H9 (cell line): ENCODE measurements around the gene TEAD1. TPM values are rescaled to one million over a fixed set of nuclear protein-coding genes. Genes with fewer than 3 reads are reported as not detected.

ENCODE experiments used
- DNase-seq: peaks from one replicate; pipeline ENCODE4 v3.0.0-alpha.2; 2017
- H2AFZ ChIP-seq: one replicate; pipeline ENCODE4 v1.6.1; 2013; ENCODE audit warnings: mild to moderate bottlenecking, low read length, control low read depth, moderate library complexity
- H2AK5ac ChIP-seq: 2 replicates; pipeline ENCODE4 v1.6.1; 2013; ENCODE audit warnings: low read length, control low read depth, mixed read lengths; ENCODE audit not compliant: insufficient read length
- H2BK120ac ChIP-seq: one replicate; pipeline ENCODE4 v1.6.1; 2013; ENCODE audit warnings: low read depth, mild to moderate bottlenecking, low read length, control low read depth, inconsistent platforms; ENCODE audit not compliant: poor library complexity, severe bottlenecking
- H2BK12ac ChIP-seq: 2 replicates; pipeline ENCODE4 v1.6.1; 2013; ENCODE audit warnings: low read length, control low read depth, mixed read lengths, low read depth; ENCODE audit not compliant: insufficient read length
- H2BK15ac ChIP-seq: 2 replicates; pipeline ENCODE4 v1.6.1; 2013; ENCODE audit warnings: low read depth, low read length, control low read depth
- H2BK20ac ChIP-seq: one replicate; pipeline ENCODE4 v1.6.1; 2013; ENCODE audit warnings: low read depth, mild to moderate bottlenecking, low read length, control low read depth, inconsistent platforms; ENCODE audit not compliant: poor library complexity, severe bottlenecking
- H2BK5ac ChIP-seq: 2 replicates; pipeline ENCODE4 v1.6.1; 2013; ENCODE audit warnings: low read length, control low read depth, mixed read lengths; ENCODE audit not compliant: insufficient read length
- H3K14ac ChIP-seq: 2 replicates; pipeline ENCODE4 v1.6.1; 2013; ENCODE audit warnings: low read length, control low read depth; ENCODE audit not compliant: insufficient read depth
- H3K18ac ChIP-seq: 2 replicates; pipeline ENCODE4 v1.6.1; 2013; ENCODE audit warnings: low read depth, mild to moderate bottlenecking, mixed read lengths, low read length, control low read depth; ENCODE audit not compliant: insufficient read length
- H3K23ac ChIP-seq: 2 replicates; pipeline ENCODE4 v1.6.1; 2013; ENCODE audit warnings: low read length, control low read depth, mixed read lengths, low read depth; ENCODE audit not compliant: insufficient read length
- H3K23me2 ChIP-seq: 2 replicates; pipeline ENCODE4 v1.6.1; 2013; ENCODE audit warnings: low read depth, mild to moderate bottlenecking, mixed read lengths, low read length, control low read depth; ENCODE audit not compliant: insufficient read length, poor library complexity, severe bottlenecking
- H3K27ac ChIP-seq: 2 replicates; pipeline ENCODE4 v1.5.1; 2013; ENCODE audit warnings: low read length, control low read depth, mixed read lengths, low read depth; ENCODE audit not compliant: insufficient read length
- H3K27me3 ChIP-seq: 2 replicates; pipeline ENCODE4 v1.6.1; 2013; ENCODE audit warnings: low read length, control low read depth, inconsistent platforms; ENCODE audit not compliant: insufficient read depth
- H3K4ac ChIP-seq: 2 replicates; pipeline ENCODE4 v1.6.1; 2013; ENCODE audit warnings: low read depth, mild to moderate bottlenecking, control low read depth, inconsistent platforms, low read length, moderate library complexity
- H3K4me1 ChIP-seq: 2 replicates; pipeline ENCODE4 v1.6.1; 2013; ENCODE audit warnings: low read length, control low read depth, inconsistent platforms; ENCODE audit not compliant: insufficient read depth
- H3K4me2 ChIP-seq: 2 replicates; pipeline ENCODE4 v1.6.1; 2013; ENCODE audit warnings: low read length, control low read depth, mixed read lengths; ENCODE audit not compliant: insufficient read length, insufficient read depth
- H3K56ac ChIP-seq: 2 replicates; pipeline ENCODE4 v1.6.1; 2013; ENCODE audit warnings: low read depth, mild to moderate bottlenecking, mixed read lengths, low read length, control low read depth; ENCODE audit not compliant: insufficient read length
- H3K79me1 ChIP-seq: 2 replicates; pipeline ENCODE4 v1.6.1; 2013; ENCODE audit warnings: low read depth, mild to moderate bottlenecking, moderate library complexity, low read length, control low read depth, inconsistent platforms; ENCODE audit not compliant: insufficient read depth, poor library complexity, severe bottlenecking
- H3K79me2 ChIP-seq: 2 replicates; pipeline ENCODE4 v1.6.1; 2013; ENCODE audit warnings: low read length, control low read depth, inconsistent platforms; ENCODE audit not compliant: insufficient read depth
- H3K9ac ChIP-seq: 2 replicates; pipeline ENCODE4 v1.6.1; 2013; ENCODE audit warnings: low read length, control low read depth, mixed read lengths; ENCODE audit not compliant: insufficient read length; ENCODE audit errors: extremely low read depth
- H3K9me3 ChIP-seq: one replicate; pipeline ENCODE4 v1.6.1; 2013; ENCODE audit warnings: low read depth, low read length, inconsistent platforms; ENCODE audit not compliant: control insufficient read depth
- H3T11ph ChIP-seq: one replicate; pipeline ENCODE4 v1.6.1; 2013; ENCODE audit warnings: mild to moderate bottlenecking, low read length, control low read depth, inconsistent platforms
- H4K20me1 ChIP-seq: one replicate; pipeline ENCODE4 v1.6.1; 2013; ENCODE audit not compliant: control insufficient read depth, insufficient read length, insufficient read depth
- H4K5ac ChIP-seq: 2 replicates; pipeline ENCODE4 v1.6.1; 2013; ENCODE audit warnings: low read depth, mild to moderate bottlenecking, mixed read lengths, low read length, control low read depth; ENCODE audit not compliant: insufficient read length
- H4K8ac ChIP-seq: replicated peaks from 2 replicates; pipeline ENCODE4 v1.6.1; 2013; ENCODE audit warnings: low read length, control low read depth, mixed read lengths, low read depth; ENCODE audit not compliant: insufficient read length
- H4K91ac ChIP-seq: 2 replicates; pipeline ENCODE4 v1.6.1; 2013; ENCODE audit warnings: low read depth, mild to moderate bottlenecking, moderate library complexity, mixed read lengths, low read length, control low read depth; ENCODE audit not compliant: insufficient read length
- H3K27ac Mint-ChIP-seq, 3 experiments: 2 replicates in 2 of 3; 3 replicates in 1 of 3; pipeline ENCODE4 v1.8.0; 2020 to 2021; ENCODE audit warnings: mixed read lengths in 3 of 3, mild to moderate bottlenecking in 1 of 3, moderate library complexity in 1 of 3
- H3K27me3 Mint-ChIP-seq: 2 replicates; pipeline ENCODE4 v1.8.0; 2021; ENCODE audit warnings: low read depth, mild to moderate bottlenecking, moderate library complexity, mixed read lengths
- H3K36me3 Mint-ChIP-seq, 3 experiments: 2 replicates in 2 of 3; 3 replicates in 1 of 3; pipeline ENCODE4 v1.8.0; 2020 to 2021; ENCODE audit warnings: low read depth in 3 of 3, mixed read lengths in 3 of 3; ENCODE audit not compliant: insufficient read depth in 1 of 3
- H3K4me1 Mint-ChIP-seq, 2 experiments: 2 replicates each; pipeline ENCODE4 v1.8.0; 2020; ENCODE audit warnings: mixed read lengths in 2 of 2
- H3K4me3 Mint-ChIP-seq, 2 experiments: 2 replicates in 1 of 2; 3 replicates in 1 of 2; pipeline ENCODE4 v1.8.0; 2020 to 2021; ENCODE audit warnings: mild to moderate bottlenecking in 2 of 2, mixed read lengths in 2 of 2, moderate library complexity in 1 of 2
- H3K9me3 Mint-ChIP-seq, 2 experiments: 2 replicates in 1 of 2; 3 replicates in 1 of 2; pipeline ENCODE4 v1.8.0; 2020; ENCODE audit warnings: mild to moderate bottlenecking in 2 of 2, mixed read lengths in 2 of 2, moderate library complexity in 1 of 2
- CTCF ChIP-seq: fragments of 200-600 bp; sonication (generic); conservative IDR thresholded peaks from 3 replicates; pipeline ENCODE4 v1.8.0; 2021; ENCODE audit warnings: antibody characterized with exemption, mild to moderate bottlenecking
- WGBS: extraction: QIAGEN DNeasy Blood & Tissue Kit; methylation state at CpG from one replicate; pipeline ENCODE4 v1.1.7; 2013; ENCODE audit warnings: missing lambda C conversion rate, low lambda C conversion rate, mixed read lengths; ENCODE audit not compliant: insufficient read length; ENCODE audit errors: extremely low coverage; 5-methylcytosine and 5-hydroxymethylcytosine counted together
- total RNA-seq: library from RNA; stranded (reverse); gene quantifications from 2 replicates; pipeline ENCODE4 v1.2.1, GENCODE V29; 2021

TEAD1 gene
- total RNA-seq, 1 experiment from 2014 or later, result 75.1 TPM

- DNase-seq, result no peak
- Histone ChIP-seq H4K91ac (no peak overlapping the region), H3K9me3 (no peaks in the 10 kb centered on the region), H4K8ac (no peak overlapping the region), H3K18ac (no peak overlapping the region), H3K27me3 (no peaks in the 10 kb centered on the region), H2AFZ (no peak overlapping the region), H2BK20ac (no peak overlapping the region), H3K23me2 (no peaks in the 10 kb centered on the region), H4K20me1 (no peaks in the 10 kb centered on the region), H3K4me1 (peaks cover 20% of the 10 kb centered on the region; the same call in 1 of the 2 replicates), H3K23ac (no peak overlapping the region), H3K79me2 (peaks cover 19% of the 10 kb centered on the region), H2BK12ac (no peak overlapping the region), H3K56ac (no peak overlapping the region), H2BK5ac (no peak overlapping the region), H3K79me1 (no peaks in the 10 kb centered on the region), H2AK5ac (no peak overlapping the region), H3K9ac (no peak overlapping the region), H3K4ac (no peak overlapping the region), H3K4me2 (no peak overlapping the region), H3T11ph (no peak overlapping the region), H4K5ac (no peak overlapping the region), H2BK15ac (no peak overlapping the region), H2BK120ac (no peak overlapping the region), H3K14ac (no peak overlapping the region), H3K27ac (no peak overlapping the region)
- Mint-ChIP-seq H3K4me1 (peaks cover 53 to 56% of the 10 kb centered on the region in 2 experiments), H3K27ac (no peak overlapping the region), H3K27me3 (no peaks in the 10 kb centered on the region), H3K36me3 (peaks cover 0 to 8% (median 8%) of the 10 kb centered on the region in 3 experiments; a peak in 3 of 7 replicates), H3K4me3 (no peak overlapping the region), H3K9me3 (no peaks in the 10 kb centered on the region)
- TF ChIP-seq CTCF, result no peak
- WGBS, result no CpG with 5 or more reads among the region's 4 CpGs
Measured at GRCh38 chr11:12728417-12728816, 54.2 kb downstream of the TEAD1 start.
